ENCODE results near the gene GRIK3.
"Not testable (repeated sequence)": the region's sequence is repeated elsewhere in the genome, so short reads cannot be mapped to it uniquely, and the experiment has no call there.

The GRIK3 gene

GRCh38 chr1:36934061-36934460, 100.3 kb downstream of the GRIK3 start:
- FAIRE-seq: no peak

GRCh38 chr1:36927826-36928225, 106.5 kb downstream of the GRIK3 start:
- FAIRE-seq: no peak

- no peak for FAIRE-seq
Measured at GRCh38 chr1:36925251-36925650, 109.1 kb downstream of the GRIK3 start.

- no peak for FAIRE-seq
Measured at GRCh38 chr1:36924282-36924811, 110.0 kb downstream of the GRIK3 start.

- FAIRE-seq: no peak
Measured at GRCh38 chr1:36922593-36923426, 111.5 kb downstream of the GRIK3 start.

GRCh38 chr1:36922071-36922470, 112.2 kb downstream of the GRIK3 start:
- FAIRE-seq: no peak

- no peak for FAIRE-seq
Measured at GRCh38 chr1:36920801-36921405, 113.4 kb downstream of the GRIK3 start.

GRCh38 chr1:36920371-36920770, 113.9 kb downstream of the GRIK3 start:
- no peak for FAIRE-seq

- no peak for FAIRE-seq
Measured at GRCh38 chr1:36919491-36920145, 114.7 kb downstream of the GRIK3 start.

GRCh38 chr1:36918604-36919003, 115.7 kb downstream of the GRIK3 start:
- no peak for FAIRE-seq

- not testable (repeated sequence) for FAIRE-seq
Measured at GRCh38 chr1:36916542-36916941, 117.8 kb downstream of the GRIK3 start.

- no peak for FAIRE-seq
Measured at GRCh38 chr1:36913484-36914060, 120.7 kb downstream of the GRIK3 start.

- no peak for FAIRE-seq
Measured at GRCh38 chr1:36913016-36913415, 121.3 kb downstream of the GRIK3 start.

GRCh38 chr1:36912365-36912865, 121.9 kb downstream of the GRIK3 start:
- FAIRE-seq: no peak

GRCh38 chr1:36911561-36912364, 122.6 kb downstream of the GRIK3 start:
- no peak for FAIRE-seq

- FAIRE-seq: no peak
Measured at GRCh38 chr1:36910886-36911540, 123.3 kb downstream of the GRIK3 start.

- FAIRE-seq: no peak
Measured at GRCh38 chr1:36909946-36910725, 124.2 kb downstream of the GRIK3 start.

- not testable (repeated sequence) for FAIRE-seq
Measured at GRCh38 chr1:36909359-36909758, 125.0 kb downstream of the GRIK3 start.

- FAIRE-seq: no peak
Measured at GRCh38 chr1:36908096-36908495, 126.2 kb downstream of the GRIK3 start.

GRCh38 chr1:36906555-36906954, 127.8 kb downstream of the GRIK3 start:
- FAIRE-seq: no peak

GRCh38 chr1:36905941-36906340, 128.4 kb downstream of the GRIK3 start:
- no peak for FAIRE-seq

Measured in G401.6 (cell line).